Measurements from ENCODE around the gene REPS2.

Gene REPS2

GRCh38 chrX:17000751-17001150, 54.3 kb downstream of the REPS2 start:
- ATAC-seq (ENCODE audit: low read depth) = no peak
- Mint-ChIP-seq H3K27me3 (peaks cover 2% of the 10 kb centered on the region), H3K4me1 (peaks cover 7% of the 10 kb centered on the region), H3K36me3 (no peaks in the 10 kb centered on the region), H3K27ac (no peak overlapping the region), H3K9me3 (peaks cover 3% of the 10 kb centered on the region), H3K4me3 (no peak overlapping the region)
- DNase-seq (ENCODE audit: low spot score in 2 of 2) = no peak

- DNase-seq (ENCODE audit: low spot score in 2 of 2) = no peak
- no peak overlapping the region for H3K4me3 Mint-ChIP-seq
- peaks cover 2% of the 10 kb centered on the region for H3K27me3 Mint-ChIP-seq
- ATAC-seq (ENCODE audit: low read depth) = no peak
- peaks cover 3% of the 10 kb centered on the region for H3K36me3 Mint-ChIP-seq
- H3K9me3 Mint-ChIP-seq = peaks cover 3% of the 10 kb centered on the region
- peaks cover 7% of the 10 kb centered on the region for H3K4me1 Mint-ChIP-seq
- H3K27ac Mint-ChIP-seq = peak overlapping the region; percentile 24
Measured at GRCh38 chrX:17005712-17006368, 59.4 kb downstream of the REPS2 start.

DNA sequence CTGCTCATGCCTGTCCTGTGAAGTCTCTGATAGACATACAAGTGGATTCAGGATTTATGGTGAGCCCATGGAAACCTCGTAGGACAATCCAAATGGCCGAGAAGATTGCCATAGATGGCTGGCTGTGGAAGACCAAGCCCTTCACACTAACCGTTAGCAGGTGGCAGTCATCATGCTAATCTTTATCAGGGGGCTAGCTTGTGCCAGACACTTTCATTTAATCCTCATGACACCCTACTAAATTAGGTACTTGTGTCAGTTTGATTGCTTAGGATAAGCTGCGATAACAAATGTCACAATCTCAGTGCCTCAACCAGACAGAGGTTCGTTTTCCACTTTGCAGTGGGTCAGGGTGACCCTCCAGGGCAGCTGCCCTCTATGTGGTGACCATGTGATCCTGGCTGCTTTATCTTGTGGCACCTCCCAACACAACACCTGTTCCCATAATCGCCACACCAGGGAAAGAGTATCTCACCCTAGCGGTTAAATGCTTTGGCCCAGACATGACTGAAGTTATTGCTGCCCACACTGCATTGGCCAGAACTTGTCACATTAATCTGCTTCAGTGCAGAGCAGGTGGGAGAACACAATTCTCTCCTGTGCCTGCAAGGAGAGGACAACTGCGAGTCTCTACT, 60.8 kb downstream of the REPS2 start:
- ATAC-seq (ENCODE audit: low read depth) (no peak), DNase-seq (ENCODE audit: low spot score in 2 of 2) (no peak)
- H3K9me3 Mint-ChIP-seq = no peaks in the 10 kb centered on the region
- H3K36me3 Mint-ChIP-seq = peaks cover 3% of the 10 kb centered on the region
- H3K4me1 Mint-ChIP-seq = peaks cover 5% of the 10 kb centered on the region
- H3K27me3 Mint-ChIP-seq = peaks cover 2% of the 10 kb centered on the region
- H3K27ac Mint-ChIP-seq = no peak overlapping the region
- no peak overlapping the region for H3K4me3 Mint-ChIP-seq

GRCh38 chrX:17009856-17010625, 63.6 kb downstream of the REPS2 start:
- H3K36me3 Mint-ChIP-seq = peaks cover 5% of the 10 kb centered on the region
- H3K4me3 Mint-ChIP-seq = no peak overlapping the region
- no peaks in the 10 kb centered on the region for H3K27me3 Mint-ChIP-seq
- no peaks in the 10 kb centered on the region for H3K9me3 Mint-ChIP-seq
- no peak for DNase-seq (ENCODE audit: low spot score in 2 of 2)
- H3K4me1 Mint-ChIP-seq = no peaks in the 10 kb centered on the region
- H3K27ac Mint-ChIP-seq = no peak overlapping the region
- ATAC-seq (ENCODE audit: low read depth) = no peak

GRCh38 chrX:17012465-17012864, 66.0 kb downstream of the REPS2 start:
- Mint-ChIP-seq H3K27me3 (no peaks in the 10 kb centered on the region), H3K36me3 (peaks cover 5% of the 10 kb centered on the region), H3K4me3 (no peak overlapping the region), H3K4me1 (no peaks in the 10 kb centered on the region), H3K27ac (no peak overlapping the region), H3K9me3 (no peaks in the 10 kb centered on the region)
- ATAC-seq (ENCODE audit: low read depth) (no peak), DNase-seq (ENCODE audit: low spot score in 2 of 2) (no peak)

- DNase-seq (ENCODE audit: low spot score in 2 of 2) (no peak), ATAC-seq (ENCODE audit: low read depth) (no peak)
- Mint-ChIP-seq H3K4me1 (no peaks in the 10 kb centered on the region), H3K9me3 (no peaks in the 10 kb centered on the region), H3K36me3 (peaks cover 2% of the 10 kb centered on the region), H3K27me3 (no peaks in the 10 kb centered on the region), H3K4me3 (no peak overlapping the region), H3K27ac (no peak overlapping the region)
Measured at GRCh38 chrX:17014216-17014615, 67.8 kb downstream of the REPS2 start.

GRCh38 chrX:17017134-17017533, 70.7 kb downstream of the REPS2 start:
- H3K27ac Mint-ChIP-seq = no peak overlapping the region

GRCh38 chrX:17020356-17020755, 73.9 kb downstream of the REPS2 start:
- no peak for ATAC-seq (ENCODE audit: low read depth)

More at GRCh38 chrX:17017134-17017533, 70.7 kb downstream of the REPS2 start:
- no peak overlapping the region for H3K4me3 Mint-ChIP-seq
- no peaks in the 10 kb centered on the region for H3K4me1 Mint-ChIP-seq
- DNase-seq (ENCODE audit: low spot score in 2 of 2) (no peak), ATAC-seq (ENCODE audit: low read depth) (no peak)
- H3K9me3 Mint-ChIP-seq = no peaks in the 10 kb centered on the region
- no peaks in the 10 kb centered on the region for H3K27me3 Mint-ChIP-seq
- peaks cover 2% of the 10 kb centered on the region for H3K36me3 Mint-ChIP-seq

DNA sequence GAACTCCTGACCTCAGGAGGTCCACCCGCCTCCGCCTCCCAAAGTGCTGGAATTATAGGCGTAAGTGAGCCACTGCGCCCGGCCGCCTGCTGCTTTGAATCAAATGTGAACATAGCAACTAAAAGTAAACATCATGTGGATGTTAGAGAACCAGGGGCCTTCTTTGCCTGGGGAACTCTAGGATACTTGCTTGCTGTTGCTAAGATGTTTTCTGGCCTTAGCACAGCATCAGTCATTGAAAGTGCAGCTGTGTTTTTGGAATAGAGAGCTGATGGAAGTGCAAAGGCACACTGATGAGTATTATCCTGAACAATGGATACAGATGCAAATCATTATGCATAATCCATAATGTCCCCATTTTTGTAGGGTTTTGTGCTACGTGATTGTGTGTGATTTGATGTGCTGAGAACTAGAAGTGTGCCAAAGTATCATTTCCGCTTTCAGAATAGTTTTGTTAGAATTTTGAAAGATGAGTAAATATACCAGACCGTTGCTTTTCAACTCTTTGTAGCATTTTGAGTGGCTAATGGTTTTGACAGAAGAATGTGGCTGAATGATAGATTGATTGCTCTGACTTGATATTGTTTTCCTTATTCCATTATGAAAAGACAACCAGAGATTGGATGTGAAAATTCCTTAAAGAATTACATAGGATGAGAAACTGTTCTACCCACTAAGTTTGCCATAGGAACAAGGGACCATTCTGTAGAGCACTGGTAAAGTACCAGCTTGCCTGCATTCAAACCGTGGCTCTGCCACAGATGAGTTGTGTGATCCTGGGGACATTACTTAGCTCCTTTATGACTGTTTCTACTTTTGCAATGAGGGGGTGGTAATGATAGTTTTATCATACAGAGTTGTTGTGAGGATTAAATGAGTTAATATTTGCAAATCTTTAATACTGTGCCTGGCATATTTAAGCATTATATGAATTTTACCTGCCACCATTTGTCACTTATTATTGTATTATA, 74.7 kb downstream of the REPS2 start:
- no peaks in the 10 kb centered on the region for H3K27me3 Mint-ChIP-seq
- no peak overlapping the region for H3K27ac Mint-ChIP-seq
- no peaks in the 10 kb centered on the region for H3K36me3 Mint-ChIP-seq
- no peak for ATAC-seq (ENCODE audit: low read depth)
- no peak overlapping the region for H3K4me3 Mint-ChIP-seq
- DNase-seq (ENCODE audit: low spot score in 2 of 2) = no peak
- H3K4me1 Mint-ChIP-seq = no peaks in the 10 kb centered on the region
- no peaks in the 10 kb centered on the region for H3K9me3 Mint-ChIP-seq

More at GRCh38 chrX:17020356-17020755, 73.9 kb downstream of the REPS2 start:
- H3K4me3 Mint-ChIP-seq = no peak overlapping the region
- no peaks in the 10 kb centered on the region for H3K4me1 Mint-ChIP-seq
- H3K27ac Mint-ChIP-seq = no peak overlapping the region
- no peak for DNase-seq (ENCODE audit: low spot score in 2 of 2)
- H3K9me3 Mint-ChIP-seq = no peaks in the 10 kb centered on the region
- H3K36me3 Mint-ChIP-seq = no peaks in the 10 kb centered on the region
- H3K27me3 Mint-ChIP-seq = no peaks in the 10 kb centered on the region

GRCh38 chrX:17021851-17022604, 75.6 kb downstream of the REPS2 start:
- no peak overlapping the region for H3K4me3 Mint-ChIP-seq
- no peaks in the 10 kb centered on the region for H3K4me1 Mint-ChIP-seq
- no peaks in the 10 kb centered on the region for H3K9me3 Mint-ChIP-seq
- no peaks in the 10 kb centered on the region for H3K27me3 Mint-ChIP-seq
- DNase-seq (ENCODE audit: low spot score in 2 of 2) = no peak
- H3K27ac Mint-ChIP-seq = no peak overlapping the region
- no peak for ATAC-seq (ENCODE audit: low read depth)
- no peaks in the 10 kb centered on the region for H3K36me3 Mint-ChIP-seq

DNA sequence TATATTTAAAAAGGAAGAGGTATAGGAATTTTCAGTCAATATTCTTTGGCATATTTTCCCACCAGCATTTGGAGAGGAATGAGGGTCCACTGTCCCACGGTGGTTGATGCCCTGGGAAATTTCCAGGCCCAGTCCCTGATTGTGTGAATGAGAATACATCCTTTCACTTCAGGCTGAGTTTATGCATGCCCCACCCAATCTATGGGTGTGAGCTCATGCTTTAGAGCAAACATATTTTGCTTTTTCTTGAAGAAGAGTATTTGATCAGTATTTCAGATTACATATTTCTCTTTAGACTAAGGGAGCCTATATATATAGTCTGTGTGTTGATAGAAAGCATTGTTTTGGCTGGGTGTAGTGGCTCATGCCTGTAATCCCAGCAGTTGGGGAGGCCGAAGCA, 77.2 kb downstream of the REPS2 start:
- H3K27me3 Mint-ChIP-seq = no peaks in the 10 kb centered on the region
- no peaks in the 10 kb centered on the region for H3K36me3 Mint-ChIP-seq
- H3K4me3 Mint-ChIP-seq = no peak overlapping the region
- no peak for DNase-seq (ENCODE audit: low spot score in 2 of 2)
- no peak for ATAC-seq (ENCODE audit: low read depth)
- no peaks in the 10 kb centered on the region for H3K4me1 Mint-ChIP-seq
- no peaks in the 10 kb centered on the region for H3K9me3 Mint-ChIP-seq
- H3K27ac Mint-ChIP-seq = no peak overlapping the region

GRCh38 chrX:17024886-17025285, 78.4 kb downstream of the REPS2 start:
- DNase-seq (ENCODE audit: low spot score in 2 of 2) (no peak), ATAC-seq (ENCODE audit: low read depth) (no peak)
- no peaks in the 10 kb centered on the region for H3K36me3 Mint-ChIP-seq
- H3K9me3 Mint-ChIP-seq = no peaks in the 10 kb centered on the region
- no peaks in the 10 kb centered on the region for H3K27me3 Mint-ChIP-seq
- H3K4me1 Mint-ChIP-seq = no peaks in the 10 kb centered on the region
- no peak overlapping the region for H3K4me3 Mint-ChIP-seq
- no peak overlapping the region for H3K27ac Mint-ChIP-seq

- Mint-ChIP-seq H3K27me3 (no peaks in the 10 kb centered on the region), H3K9me3 (no peaks in the 10 kb centered on the region), H3K4me3 (no peak overlapping the region), H3K27ac (no peak overlapping the region), H3K36me3 (peaks cover 1% of the 10 kb centered on the region), H3K4me1 (peaks cover 4% of the 10 kb centered on the region)
- DNase-seq (ENCODE audit: low spot score in 2 of 2) = no peak
- ATAC-seq (ENCODE audit: low read depth) = no peak
Measured at GRCh38 chrX:17025621-17026302, 79.3 kb downstream of the REPS2 start.
